Spleen (tissue), 13 donors: ENCODE measurements around the gene COQ9. TPM values are rescaled to one million over a fixed set of nuclear protein-coding genes. Genes with fewer than 3 reads are reported as not detected.
A peak's percentile ranks its signal among the peaks of the same experiment; 100 is the strongest.
"Not testable (repeated sequence)": the region's sequence is repeated elsewhere in the genome, so short reads cannot be mapped to it uniquely, and the experiment has no call there.

ENCODE experiments used
- DNase-seq: peaks from one replicate; pipeline ENCODE4 v3.0.0-alpha.2; 2020
- H3K27ac ChIP-seq, 8 donors: fragments of 200-600 bp; sonication (generic) in 7 of 8; 1 replicate in 4 of 8; 2 replicates in 4 of 8; pipeline versions ENCODE4 v1.5.0 to v1.8.0; 2016 to 2021; ENCODE audit warnings: inconsistent platforms in 4 of 8, mild to moderate bottlenecking in 4 of 8, moderate library complexity in 1 of 8
- H3K27me3 ChIP-seq, 7 donors: fragments of 200-600 bp; sonication (generic) in 6 of 7; replicated peaks in 1 of 7; 1 replicate in 4 of 7; 2 replicates in 3 of 7; pipeline versions ENCODE4 v1.5.0 to v1.8.0; 2016 to 2021; ENCODE audit warnings: inconsistent platforms in 3 of 7, mild to moderate bottlenecking in 1 of 7
- H3K36me3 ChIP-seq, 6 donors: fragments of 200-600 bp; sonication (generic) in 5 of 6; 1 replicate in 4 of 6; 2 replicates in 2 of 6; pipeline versions ENCODE4 v1.5.0 to v1.8.0; 2016 to 2021; ENCODE audit warnings: inconsistent platforms in 2 of 6
- H3K4me1 ChIP-seq, 6 donors: fragments of 200-600 bp; sonication (generic) in 5 of 6; 1 replicate in 3 of 6; 2 replicates in 3 of 6; pipeline versions ENCODE4 v1.5.0 to v1.8.0; 2016 to 2021; ENCODE audit warnings: inconsistent platforms in 3 of 6
- H3K4me3 ChIP-seq, 8 donors: fragments of 200-600 bp; sonication (generic) in 7 of 8; 1 replicate in 4 of 8; 2 replicates in 4 of 8; pipeline versions ENCODE4 v1.5.0 to v1.8.0; 2016 to 2021; ENCODE audit warnings: inconsistent platforms in 4 of 8, mild to moderate bottlenecking in 4 of 8, moderate library complexity in 2 of 8
- H3K9me3 ChIP-seq, 8 donors: fragments of 200-600 bp; sonication (generic) in 7 of 8; 1 replicate in 4 of 8; 2 replicates in 4 of 8; pipeline versions ENCODE4 v1.5.0 to v1.8.0; 2016 to 2021; ENCODE audit warnings: inconsistent platforms in 4 of 8
- CTCF ChIP-seq, 11 experiments: fragments of 200-600 bp in 7 of 11; fragments of 450-650 bp in 4 of 11; sonication (generic) in 4 of 11; IDR thresholded peaks in 8 of 11; conservative IDR thresholded peaks in 3 of 11; 1 replicate in 7 of 11; 2 replicates in 4 of 11; pipeline versions ENCODE4 v1.4.0 to v1.8.0; 2016 to 2021; ENCODE audit warnings: antibody characterized with exemption in 11 of 11, inconsistent platforms in 4 of 11, mild to moderate bottlenecking in 1 of 11
- POLR2A ChIP-seq, 3 donors: fragments of 450-650 bp; IDR thresholded peaks; one replicate each; pipeline ENCODE4 v1.5.1; 2017; ENCODE audit warnings: antibody characterized with exemption in 3 of 3, mild to moderate bottlenecking in 1 of 3
- POLR2AphosphoS5 ChIP-seq, 3 donors: sonication (generic); formaldehyde crosslinking; IDR thresholded peaks; one replicate each; pipeline ENCODE4 v1.5.1; 2017; ENCODE audit warnings: antibody characterized with exemption in 3 of 3
- WGBS, 5 donors: extraction: QIAGEN DNeasy Blood & Tissue Kit in 3 of 5; methylation state at CpG; one replicate each; pipeline versions ENCODE4 v1.1.5 to v1.1.7; 2013 to 2018; 5-methylcytosine and 5-hydroxymethylcytosine counted together
- intact Hi-C: fragments of 100-400 bp; cut with DNase I; formaldehyde crosslinking; loops from one replicate; pipeline ENCODE4 v1.15.0; 2023; ENCODE audit warnings: low total_unique reads
- long read RNA-seq, 2 donors: transcript quantifications; one replicate each; lab custom pipeline, GENCODE V29; 2026
- polyA plus RNA-seq, 3 donors: library from polyadenylated mRNA; stranded (reverse); fragments of 200-250 nt; gene quantifications; one replicate each; pipeline ENCODE4 v1.2.1, GENCODE V29; 2013
- total RNA-seq, 7 donors: library from RNA; depleted of rRNA in 3 of 7; stranded (reverse); fragments of >200 nt in 3 of 7; fragmentation: NEBNext Ultra II Directional in 4 of 7; extraction: Animal tissue kit (Norgen Biotek cat#: 25700) in 4 of 7; gene quantifications; one replicate each; pipeline versions ENCODE4 v1.1.0 to v1.2.1, GENCODE V29; 2016 to 2021
- donor health status: healthy with polysubstance abuse.
- donor health status: DM: no; HTN: no; CAD: no; lungs with moderate emphysema.
- donor health status: DM: no; HTN: no; CAD: no.
- donor health status: Bipolar disorder and iron deficiency.
- donor health status: healthy.
- donor health status: DM: no; HTN: no; CAD: no.
- donor health status: DM: yes; HTN: yes; CAD: no.

The COQ9 gene
- total RNA-seq (10 to 100 TPM; 25.8 to 39.9 (median 29.6) TPM), polyA plus RNA-seq (10 to 100 TPM; 32.2 to 34.9 (median 34.4) TPM)
- long read RNA-seq, donor 1, transcript COQ9-201 (9 exons, 1,677 nt), result major isoform, 12 of 22 reads
- long read RNA-seq, donor 1, partial matches to known transcripts, result 0 of 22 reads
- long read RNA-seq, donor 1, other reads (novel, unspliced or antisense), result 0 of 22 reads
- long read RNA-seq, donor 2, transcript COQ9-201 (9 exons, 1,677 nt), result major isoform, 6 of 7 reads
- long read RNA-seq, donor 2, partial matches to known transcripts, result 0 of 7 reads
- long read RNA-seq, donor 2, other reads (novel, unspliced or antisense), result 0 of 7 reads

- TF ChIP-seq POLR2A (IDR thresholded peaks at IDR 0.05), result peak in 2 of 3 donors; percentile 53 to 70
- TF ChIP-seq POLR2AphosphoS5 (IDR thresholded peaks at IDR 0.05), result peak; percentile 96 to 97 (median 96)
- peak in 6 of 11 experiments; percentile 24 to 57 (median 46) for TF ChIP-seq CTCF (IDR thresholded peaks at IDR 0.05 in 8 of 11, conservative IDR thresholded peaks at IDR 0.05 in 3 of 11)
- peak; percentile 100 for DNase-seq
- peaks cover 0 to 18% (median 13%) of the 10 kb centered on the region in 6 donors for H3K36me3 ChIP-seq
- 0 to 1% (median 0%) methylated on average over 35 to 68 of the region's 68 CpGs for WGBS, 5 donors
- H3K27me3 ChIP-seq, result no peaks in the 10 kb centered on the region
- peak within 1 kb of the TSS; percentile 77 to 88 (median 86) for H3K27ac ChIP-seq
- H3K4me3 ChIP-seq, result peak within 1 kb of the TSS; percentile 71 to 97 (median 90)
- no peaks in the 10 kb centered on the region for H3K9me3 ChIP-seq
- H3K4me1 ChIP-seq, result peaks cover 15 to 50% (median 33%) of the 10 kb centered on the region in 6 donors
- intact Hi-C loops, result no loop called here
Measured at GRCh38 chr16:57447186-57447962, at the start of gene COQ9, which contains the start of gene CIAPIN1. COQ9 (plus strand) TSS chr16:57447479; CDS start chr16:57447506, 27 bp downstream. CIAPIN1 (minus strand) TSS chr16:57447385; CDS start chr16:57440928, 6,457 bp downstream.

- H3K4me1 ChIP-seq, DNase-seq, H3K27ac ChIP-seq, H3K36me3 ChIP-seq, H3K27me3 ChIP-seq, H3K4me3 ChIP-seq, intact Hi-C loops, H3K9me3 ChIP-seq: not testable (repeated sequence)
- WGBS, 5 donors, result 79 to 89% (median 81%) methylated on average over 4 of the region's 4 CpGs
Measured at GRCh38 chr16:57397493-57397892, 49.8 kb upstream of the COQ9 start.

- DNase-seq, result no peak
Measured at GRCh38 chr16:57401943-57402640, 45.2 kb upstream of the COQ9 start.

More at GRCh38 chr16:57401943-57402640, 45.2 kb upstream of the COQ9 start:
- intact Hi-C loops, result no loop called here
- Histone ChIP-seq H3K36me3 (no peaks in the 10 kb centered on the region), H3K4me3 (no peak overlapping the region), H3K4me1 (peaks cover 0 to 7% (median 3%) of the 10 kb centered on the region in 6 donors), H3K9me3 (no peaks in the 10 kb centered on the region), H3K27me3 (no peaks in the 10 kb centered on the region), H3K27ac (no peak overlapping the region)
- TF ChIP-seq POLR2A (IDR thresholded peaks at IDR 0.05) (no peak), POLR2AphosphoS5 (IDR thresholded peaks at IDR 0.05) (no peak), CTCF (IDR thresholded peaks at IDR 0.05 in 8 of 11, conservative IDR thresholded peaks at IDR 0.05 in 3 of 11) (no peak)
- 66 to 76% (median 71%) methylated on average over 4 to 7 of the region's 7 CpGs for WGBS, 5 donors
